MM.1S (cell line): ENCODE data around the gene UBL4A.

Experiments used
- DNase-seq: peaks from one replicate; pipeline ENCODE4 v3.0.0-alpha.2; 2015
- H2AFZ ChIP-seq: fragments of 300-600 bp; sonication (generic); 2 replicates; pipeline ENCODE4 v1.6.0; 2016; ENCODE audit warnings: antibody characterized with exemption, low read length
- H3F3A ChIP-seq: fragments of 300-600 bp; sonication (generic); 2 replicates; pipeline ENCODE4 v1.6.1; 2016; ENCODE audit warnings: mild to moderate bottlenecking, antibody characterized with exemption, low read length, moderate library complexity, mixed read lengths; ENCODE audit not compliant: insufficient read depth
- H3K27ac ChIP-seq: fragments of 300-600 bp; sonication (generic); 2 replicates; pipeline ENCODE4 v1.5.1; 2016; ENCODE audit warnings: mild to moderate bottlenecking, low read length
- H3K27me3 ChIP-seq: fragments of 300-600 bp; sonication (generic); replicated peaks from 2 replicates; pipeline ENCODE4 v1.6.0; 2016; ENCODE audit warnings: low read length; ENCODE audit not compliant: insufficient read depth
- H3K36me3 ChIP-seq: fragments of 300-600 bp; sonication (generic); replicated peaks from 2 replicates; pipeline ENCODE4 v1.6.1; 2016; ENCODE audit warnings: mild to moderate bottlenecking, low read length, mixed read lengths; ENCODE audit not compliant: insufficient read depth
- H3K4me1 ChIP-seq: fragments of 300-600 bp; sonication (generic); 2 replicates; pipeline ENCODE4 v1.6.1; 2016; ENCODE audit warnings: low read length, mixed read lengths
- H3K4me2 ChIP-seq: fragments of 300-600 bp; sonication (generic); 2 replicates; pipeline ENCODE4 v1.6.0; 2016; ENCODE audit warnings: low read depth, low read length
- H3K4me3 ChIP-seq: fragments of 300-600 bp; sonication (generic); 2 replicates; pipeline ENCODE4 v1.5.1; 2016; ENCODE audit warnings: low read length, mixed read lengths
- H3K79me2 ChIP-seq: fragments of 300-600 bp; sonication (generic); 2 replicates; pipeline ENCODE4 v1.6.1; 2016; ENCODE audit warnings: mixed run types, low read length, mixed read lengths
- H3K9ac ChIP-seq: fragments of 300-600 bp; sonication (generic); 2 replicates; pipeline ENCODE4 v1.6.1; 2016; ENCODE audit warnings: low read length, mixed read lengths
- H3K9me2 ChIP-seq: fragments of 300-600 bp; sonication (generic); replicated peaks from 2 replicates; pipeline ENCODE4 v1.6.1; 2016; ENCODE audit warnings: mild to moderate bottlenecking, low read length, mixed read lengths; ENCODE audit not compliant: insufficient read depth
- H3K9me3 ChIP-seq: fragments of 300-600 bp; sonication (generic); replicated peaks from 2 replicates; pipeline ENCODE4 v1.6.1; 2016; ENCODE audit warnings: mild to moderate bottlenecking, low read length, mixed read lengths; ENCODE audit not compliant: insufficient read depth
- H4K20me1 ChIP-seq: fragments of 300-600 bp; sonication (generic); 2 replicates; pipeline ENCODE4 v1.6.1; 2016; ENCODE audit warnings: mild to moderate bottlenecking, low read length, moderate library complexity, mixed read lengths; ENCODE audit not compliant: insufficient read depth
- CTCF ChIP-seq: fragments of 300-600 bp; sonication (generic); IDR thresholded peaks from 2 replicates; pipeline ENCODE4 v1.5.1; 2016; ENCODE audit warnings: antibody characterized with exemption, low read length, mixed read lengths
- EZH2 ChIP-seq: fragments of 300-600 bp; sonication (generic); optimal IDR thresholded peaks from 2 replicates; pipeline ENCODE3; 2017; ENCODE audit warnings: low read depth, mild to moderate bottlenecking, antibody characterized with exemption, low read length, mixed read lengths
- EZH2phosphoT487 ChIP-seq: fragments of 300-600 bp; sonication (generic); IDR thresholded peaks from 2 replicates; pipeline ENCODE4 v1.6.1; 2018; ENCODE audit warnings: antibody characterized with exemption, low read length

The UBL4A gene

GRCh38 chrX:154484255-154485149, 1.9 kb downstream of the UBL4A start:
- TF ChIP-seq EZH2phosphoT487 = no peak
- TF ChIP-seq CTCF = no peak
- TF ChIP-seq EZH2 = no peak
- Histone ChIP-seq H3K4me1 (0 out of 2 replicates have a peak, but pooled peaks cover 4% of the 10 kb centered on the region), H3K36me3 (no peaks in the 10 kb centered on the region; the same call in 1 of the 2 replicates), H3F3A (no peaks in the 10 kb centered on the region), H3K9ac (no peak overlapping the region), H2AFZ (no peak overlapping the region), H4K20me1 (no peaks in the 10 kb centered on the region), H3K27ac (no peak overlapping the region), H3K79me2 (peaks cover 27% of the 10 kb centered on the region), H3K27me3 (no peaks in the 10 kb centered on the region), H3K4me3 (no peak overlapping the region), H3K9me3 (no peaks in the 10 kb centered on the region), H3K9me2 (no peaks in the 10 kb centered on the region), H3K4me2 (no peak overlapping the region)
- no peak for DNase-seq

GRCh38 chrX:154483325-154483724, 3.1 kb downstream of the UBL4A start:
- 0 out of 2 replicates have a peak, but pooled peaks cover 4% of the 10 kb centered on the region for H3K4me1 ChIP-seq
- DNase-seq = no peak
- no peak overlapping the region for H3K4me2 ChIP-seq

DNA sequence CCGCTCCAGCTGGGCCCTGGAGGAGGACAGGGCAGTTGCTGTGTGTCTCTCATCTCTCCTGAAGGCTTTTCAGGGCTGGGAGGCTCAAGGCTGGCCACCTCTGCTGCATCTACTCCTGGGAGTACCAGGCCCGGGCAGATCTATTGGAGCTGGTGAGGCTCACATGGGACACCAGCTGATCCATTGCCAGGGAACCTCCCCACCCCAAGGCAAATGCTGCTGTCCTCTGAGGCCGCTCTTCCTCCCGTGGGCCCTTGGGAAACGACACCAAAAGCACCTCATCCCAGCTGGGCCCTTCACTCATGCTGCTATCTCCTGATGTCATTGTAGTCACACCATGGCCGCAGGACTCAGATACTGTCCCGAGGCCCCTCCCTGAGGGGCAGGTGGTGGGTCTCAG, 3.6 kb downstream of the UBL4A start:
- no peak for DNase-seq
- Histone ChIP-seq H3K27me3 (no peaks in the 10 kb centered on the region), H3K9me3 (no peaks in the 10 kb centered on the region), H3K9me2 (no peaks in the 10 kb centered on the region), H3K4me3 (no peak overlapping the region), H3F3A (no peaks in the 10 kb centered on the region), H3K4me2 (no peak overlapping the region), H3K36me3 (no peaks in the 10 kb centered on the region; the same call in 1 of the 2 replicates), H4K20me1 (no peaks in the 10 kb centered on the region), H3K79me2 (peaks cover 18% of the 10 kb centered on the region), H3K27ac (no peak overlapping the region), H3K4me1 (0 out of 2 replicates have a peak, but pooled peaks cover 4% of the 10 kb centered on the region), H2AFZ (no peak overlapping the region), H3K9ac (no peak overlapping the region)
- TF ChIP-seq CTCF = no peak
- TF ChIP-seq EZH2 = no peak
- TF ChIP-seq EZH2phosphoT487 = no peak

More at GRCh38 chrX:154483325-154483724, 3.1 kb downstream of the UBL4A start:
- Histone ChIP-seq H3K79me2 (peaks cover 18% of the 10 kb centered on the region), H3K36me3 (no peaks in the 10 kb centered on the region; the same call in 1 of the 2 replicates), H3F3A (no peaks in the 10 kb centered on the region), H4K20me1 (no peaks in the 10 kb centered on the region), H3K9ac (no peak overlapping the region), H2AFZ (no peak overlapping the region), H3K9me2 (no peaks in the 10 kb centered on the region), H3K9me3 (no peaks in the 10 kb centered on the region), H3K4me3 (no peak overlapping the region), H3K27me3 (no peaks in the 10 kb centered on the region), H3K27ac (no peak overlapping the region)
- no peak for TF ChIP-seq EZH2
- no peak for TF ChIP-seq EZH2phosphoT487
- TF ChIP-seq CTCF = no peak
